ENCODE results near the gene OGDH.
"Not testable (repeated sequence)": the region's sequence is repeated elsewhere in the genome, so short reads cannot be mapped to it uniquely, and the experiment has no call there.

Gene OGDH

DNA sequence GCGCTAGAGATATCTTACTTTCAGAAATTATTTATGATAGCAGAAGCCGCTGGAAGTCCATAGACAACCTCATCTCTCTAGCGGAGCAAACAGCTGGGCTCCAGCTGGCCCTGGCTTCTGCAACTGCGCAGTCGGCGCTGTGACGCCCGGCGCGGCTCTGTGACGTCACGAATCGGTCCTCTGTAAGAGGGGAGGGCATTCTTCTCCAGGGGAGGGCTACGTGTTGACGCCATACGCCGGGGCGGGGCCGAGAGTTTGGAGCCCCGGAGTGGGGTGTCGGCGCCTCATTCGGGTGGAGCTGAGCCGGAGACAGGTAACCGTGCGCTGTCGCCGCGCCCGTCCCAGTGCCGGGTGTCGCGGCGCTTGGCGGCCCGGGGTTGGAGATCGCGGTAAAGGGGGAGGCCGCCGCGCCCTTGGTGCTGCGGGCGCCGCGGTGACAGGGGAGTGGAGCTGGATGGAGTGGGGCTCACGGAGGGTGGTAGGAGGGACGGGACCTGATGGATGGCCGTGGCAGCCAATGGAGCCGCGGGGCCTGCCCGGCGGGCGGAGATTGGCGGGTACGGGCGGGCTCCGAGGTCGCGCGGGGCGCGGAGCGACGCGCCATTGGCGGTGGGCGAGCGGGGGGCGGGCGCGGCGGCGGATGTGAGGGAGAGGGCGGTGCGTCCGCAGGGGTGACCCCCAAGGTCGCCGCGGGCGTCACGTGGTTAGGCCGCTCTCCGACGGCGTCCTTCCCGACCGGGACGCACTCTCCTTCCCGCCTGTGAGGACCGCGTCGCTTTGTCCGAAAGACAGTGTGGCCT, at the start of gene OGDH:
TSS of gene OGDH (plus strand) at position 287 of the 800 bp plus-strand sequence. CDS start 17,717 bp downstream, outside the sequence.
- peak; percentile 99 for DNase-seq

DNA sequence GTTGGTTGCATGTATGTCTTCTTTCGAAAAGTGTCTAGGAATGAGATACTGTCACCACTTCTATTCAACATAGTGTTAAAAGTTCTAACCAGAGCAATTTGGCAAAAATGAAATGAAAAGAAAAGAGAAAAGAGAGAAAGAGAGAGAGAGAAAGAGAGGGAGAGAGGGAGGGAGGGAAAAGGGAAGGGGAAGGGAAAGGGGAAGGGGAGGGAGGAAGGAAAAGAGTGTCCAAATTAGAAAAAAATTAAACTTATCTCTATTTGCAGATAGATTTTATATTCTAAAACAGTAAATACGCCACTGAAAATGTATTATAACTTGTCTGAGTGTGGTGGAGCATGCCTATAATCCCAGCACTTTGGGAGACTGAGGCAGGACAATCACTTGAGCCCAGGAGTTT, 48.9 kb upstream of the OGDH start:
- no peak for DNase-seq

DNA sequence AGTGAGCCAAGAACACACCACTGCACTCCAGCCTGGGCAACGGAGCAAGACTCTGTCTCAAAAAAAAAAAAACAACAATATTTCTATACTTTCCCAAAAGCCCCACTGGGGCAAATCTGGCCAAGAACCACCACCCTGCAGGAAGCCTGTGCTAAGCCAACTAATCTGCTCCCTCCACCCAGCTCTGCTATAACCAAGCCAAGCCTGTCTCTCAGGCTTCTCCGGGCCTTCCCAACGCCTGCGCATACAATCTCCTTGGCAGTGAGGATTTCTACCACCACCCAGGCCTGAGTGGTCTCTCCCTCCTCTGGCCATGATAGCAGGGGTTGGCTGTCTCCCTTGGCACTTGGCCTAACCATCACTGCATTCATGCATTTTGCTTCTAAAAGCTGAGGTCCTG, 46.9 kb upstream of the OGDH start:
- no peak for DNase-seq

DNA sequence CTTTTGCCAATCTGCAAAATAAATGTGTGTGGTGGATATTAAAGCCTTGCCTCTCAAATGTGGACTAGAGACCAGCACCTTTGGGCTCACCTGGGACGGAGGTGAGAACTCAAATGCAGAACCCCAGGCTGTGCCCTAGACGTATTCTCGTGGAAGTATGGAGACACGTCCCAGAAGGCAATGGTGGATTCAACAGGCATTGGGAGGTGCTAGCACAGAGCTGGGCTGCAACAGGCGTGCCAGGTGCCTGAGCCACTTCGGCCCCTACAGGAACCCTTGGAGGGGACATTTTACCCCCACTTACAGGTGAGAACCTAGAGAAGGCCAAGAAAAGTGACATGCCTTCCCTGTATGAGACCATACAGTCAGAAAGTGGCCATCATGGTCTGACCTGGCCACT, 44.9 kb upstream of the OGDH start:
- DNase-seq: no peak

DNA sequence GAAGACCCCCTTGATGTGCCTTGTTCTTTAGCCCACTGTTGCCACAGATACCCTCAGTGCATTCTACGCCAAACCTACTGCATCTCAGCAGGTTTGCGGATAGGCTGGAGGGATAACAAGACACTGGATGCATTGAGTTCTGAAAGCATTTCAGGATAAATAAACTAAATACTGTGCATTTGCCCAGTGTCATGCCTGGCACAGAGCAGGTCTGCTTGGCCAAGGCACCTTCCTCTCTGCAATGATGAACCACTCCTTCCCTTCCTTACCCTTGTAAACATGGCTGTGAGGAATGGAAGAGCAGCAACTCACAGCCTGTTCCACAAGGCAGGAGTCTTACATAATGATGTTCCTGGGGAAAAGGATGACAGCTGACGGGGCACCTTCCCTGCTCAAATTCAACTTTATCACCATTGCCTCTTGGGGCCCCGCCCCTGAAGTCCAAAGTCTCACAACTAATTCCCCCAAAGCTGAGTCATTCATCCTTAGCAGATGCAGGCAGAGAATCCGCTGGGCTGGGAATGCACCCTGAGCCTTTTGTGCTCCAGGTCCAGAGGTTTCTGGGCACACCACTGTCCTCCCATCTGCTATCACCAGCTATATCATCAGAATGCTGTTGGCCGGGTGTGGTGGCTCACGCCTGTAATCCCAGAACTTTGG, 44.3 kb upstream of the OGDH start:
- no peak for DNase-seq

DNA sequence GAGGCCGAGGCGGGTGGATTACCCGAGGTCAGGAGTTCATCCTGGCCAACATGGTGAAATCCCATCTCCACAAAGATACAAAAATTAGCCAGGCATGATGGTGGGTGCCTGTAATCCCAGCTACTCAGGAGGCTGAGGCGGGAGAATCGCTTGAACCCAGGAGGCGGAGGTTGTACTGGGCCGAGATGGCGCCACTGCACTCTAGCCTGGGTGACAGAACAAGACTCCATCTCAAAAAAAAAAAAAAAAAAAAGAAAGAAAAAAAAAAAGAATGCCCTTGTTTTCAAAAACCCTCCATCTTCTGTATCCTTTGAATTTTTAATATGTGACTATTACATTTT, 43.8 kb upstream of the OGDH start:
- not testable (repeated sequence) for DNase-seq

DNA sequence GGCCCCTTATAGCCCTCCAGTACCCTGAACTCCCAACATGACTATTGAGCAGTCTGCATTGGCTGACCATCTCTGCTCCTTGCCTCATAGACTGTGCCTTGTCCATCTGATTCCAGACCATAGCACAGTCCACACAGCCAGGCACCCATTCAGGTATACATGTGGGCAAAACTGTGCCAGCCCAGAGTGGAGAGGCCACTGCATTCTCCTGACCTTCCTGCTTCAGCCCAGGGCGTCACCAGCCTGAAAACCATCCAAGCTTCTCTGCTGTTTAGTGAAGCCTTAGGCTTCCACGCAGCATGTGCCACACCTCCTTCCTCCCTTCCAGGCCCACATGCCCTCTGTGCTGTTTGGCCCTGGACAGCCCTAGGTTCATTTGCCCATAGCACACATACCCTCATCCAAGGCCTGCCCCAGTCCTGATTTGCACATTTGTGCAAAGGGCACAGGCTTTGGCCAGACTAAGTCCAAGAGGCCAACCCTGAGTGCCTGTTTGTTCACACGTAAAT, 43.2 kb upstream of the OGDH start:
- no peak for DNase-seq

DNA sequence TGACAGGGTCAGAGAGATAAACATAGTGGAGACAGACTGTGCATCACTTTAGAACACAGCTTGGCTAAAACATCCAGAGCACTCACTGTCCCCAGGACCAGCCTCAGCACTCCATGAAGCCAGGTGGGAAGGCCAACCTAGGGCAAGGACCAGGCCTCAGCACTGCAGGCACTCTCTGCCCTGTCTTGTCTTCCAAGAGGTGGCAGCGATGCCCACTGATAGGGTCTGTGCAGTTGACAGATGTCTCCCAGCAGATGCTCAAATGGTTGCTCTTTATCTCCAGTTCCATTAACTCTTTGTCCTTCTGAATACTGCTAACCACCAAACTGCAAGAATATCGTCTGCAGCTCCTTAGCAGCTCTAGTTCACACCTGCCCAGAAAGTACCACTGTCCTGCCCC, 41.8 kb upstream of the OGDH start:
- no peak for DNase-seq

DNA sequence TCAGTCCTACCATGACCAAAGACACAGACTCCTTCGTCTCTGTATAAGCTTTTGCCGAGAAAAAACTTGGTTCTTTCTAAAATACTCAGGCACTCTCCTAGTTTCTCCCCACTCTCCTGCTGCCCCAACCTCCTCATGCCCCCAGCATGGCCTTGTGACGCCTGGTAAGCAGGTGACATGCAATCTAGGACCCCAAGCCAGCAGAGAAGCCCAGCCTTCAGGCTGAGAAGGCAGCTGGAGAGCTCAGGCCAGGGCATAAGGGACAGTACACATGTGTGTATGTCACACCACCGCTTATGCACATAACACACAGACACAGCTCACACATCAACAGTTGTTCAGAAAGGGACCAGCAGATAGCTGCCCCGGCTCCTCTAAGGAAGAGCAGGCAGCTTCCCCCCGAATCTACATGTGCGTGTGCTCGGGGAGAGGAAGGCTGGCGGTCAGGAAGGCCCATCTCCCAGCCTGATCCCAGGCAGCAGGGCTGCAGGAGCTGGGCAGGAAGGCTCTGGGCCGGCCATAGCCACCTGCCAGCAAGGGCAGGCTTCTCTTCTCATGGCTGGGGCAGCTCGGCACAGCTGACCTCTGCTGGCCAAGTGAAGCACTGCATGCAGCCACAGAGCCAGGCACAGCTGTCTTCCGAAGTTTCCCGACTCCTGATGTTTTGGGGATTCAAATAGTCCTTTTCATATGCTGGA, 41.2 kb upstream of the OGDH start:
- DNase-seq: no peak

DNA sequence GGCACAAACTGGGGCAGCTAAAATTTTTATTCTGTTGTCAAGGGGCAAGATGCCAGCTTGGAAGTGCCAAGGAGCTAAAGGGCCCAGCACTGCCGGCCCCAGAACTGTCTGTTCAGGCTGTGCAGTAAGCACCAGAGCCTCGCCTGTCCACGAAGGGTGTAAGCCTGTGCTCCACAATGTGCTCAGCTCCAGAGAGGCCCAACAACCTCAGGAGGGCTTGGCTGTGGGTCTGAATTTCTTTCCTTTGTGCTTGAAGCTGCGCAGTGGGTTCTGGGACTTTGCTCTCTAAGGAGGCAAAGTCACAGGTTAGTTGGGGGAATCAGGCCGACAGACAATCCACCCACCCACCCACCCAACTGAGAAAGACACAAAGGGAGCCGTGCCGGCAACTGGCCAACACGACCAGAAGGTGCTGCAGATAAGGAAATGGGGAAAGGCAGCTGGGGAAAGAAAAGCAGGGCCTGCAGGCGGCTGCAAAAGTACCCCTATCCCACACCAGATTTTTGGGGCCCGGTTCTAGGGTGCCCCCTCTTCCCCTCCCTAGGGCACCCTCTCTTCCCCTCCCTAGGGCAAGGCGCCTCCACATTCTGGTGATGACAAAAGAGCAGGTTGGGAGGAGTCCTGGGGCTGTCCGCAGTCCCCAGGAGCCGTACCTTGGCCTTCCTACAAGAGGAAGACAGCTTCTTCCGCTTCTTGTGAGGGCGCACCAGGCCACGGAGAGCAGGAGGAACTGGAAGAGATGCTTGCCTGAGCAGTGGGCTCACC, 40.5 kb upstream of the OGDH start:
- DNase-seq: no peak

DNA sequence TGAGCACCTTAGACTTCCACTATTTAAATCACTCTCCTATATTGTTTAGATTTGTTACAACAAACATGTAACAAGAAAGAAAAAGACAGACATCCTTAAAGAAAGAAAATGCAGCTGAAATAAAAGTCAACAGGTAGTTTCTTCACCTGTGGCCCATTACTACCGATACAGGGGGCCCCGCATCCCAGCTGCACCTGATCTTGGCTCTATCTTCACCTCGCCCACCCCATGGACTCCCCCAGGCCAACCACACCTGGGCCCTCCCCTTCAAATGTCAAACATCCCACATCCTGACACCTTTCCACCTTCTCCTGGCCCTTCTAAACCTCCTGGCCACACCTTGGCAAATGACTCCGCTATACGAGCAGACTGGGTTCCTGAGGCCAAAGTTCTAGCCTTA, 39.7 kb upstream of the OGDH start:
- DNase-seq: no peak

DNA sequence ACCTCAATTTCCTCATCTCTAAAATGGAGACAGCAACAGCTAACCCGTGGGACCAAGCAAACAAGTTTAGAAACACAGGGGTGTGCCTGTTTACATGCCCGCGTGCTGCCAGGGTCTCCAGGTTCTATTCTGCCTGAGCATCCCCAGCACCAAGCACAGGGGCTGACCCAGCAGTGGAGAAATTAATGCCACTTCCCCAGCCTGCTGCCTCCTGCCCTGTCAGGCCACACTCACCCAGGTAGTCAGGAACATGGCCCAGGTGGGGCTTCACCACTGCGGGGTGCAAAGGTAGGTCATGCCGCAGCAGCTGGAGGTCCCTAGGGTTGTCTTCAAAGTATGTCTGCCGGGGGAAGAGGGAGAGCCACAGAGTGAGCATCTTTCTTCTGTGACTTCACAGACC, 38.5 kb upstream of the OGDH start:
- no peak for DNase-seq

DNA sequence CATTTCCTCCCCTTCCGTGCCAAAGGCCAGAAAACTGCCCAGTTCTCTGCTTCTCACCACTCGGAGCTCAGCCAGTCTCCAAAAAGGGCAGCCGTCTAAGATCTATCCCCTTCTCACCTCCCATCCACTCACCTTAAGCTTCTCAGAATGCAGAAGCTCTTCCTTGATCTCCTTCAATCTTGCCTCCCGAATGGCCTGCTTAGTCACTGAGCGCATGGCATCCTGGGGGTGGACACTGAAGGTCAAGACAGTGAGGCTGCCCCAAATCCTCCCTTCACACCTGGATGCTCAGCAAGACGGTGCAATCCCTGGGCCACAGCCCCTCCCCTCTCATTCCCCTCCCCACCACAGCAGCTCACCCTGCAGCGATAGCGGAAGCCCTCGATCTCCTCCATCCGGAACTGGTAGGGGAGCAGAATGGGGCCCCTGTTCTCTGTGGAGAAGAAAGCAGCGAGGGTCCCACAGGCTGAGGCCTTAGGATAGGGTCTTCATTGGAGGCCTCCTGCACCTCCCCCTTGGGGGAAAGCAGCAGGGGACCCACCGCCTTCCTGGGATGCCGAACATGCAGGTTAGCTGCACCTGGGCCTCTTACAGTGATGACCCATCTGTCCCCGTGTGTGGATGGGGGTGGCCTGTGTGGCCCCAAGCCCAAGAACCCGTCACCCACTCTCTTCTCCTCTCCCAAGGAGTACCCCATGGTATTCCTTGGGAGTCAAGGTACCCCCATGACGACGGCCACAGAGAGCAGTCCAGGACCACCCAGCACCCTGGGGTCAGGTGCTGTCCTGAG, 37.5 kb upstream of the OGDH start:
- DNase-seq: no peak

DNA sequence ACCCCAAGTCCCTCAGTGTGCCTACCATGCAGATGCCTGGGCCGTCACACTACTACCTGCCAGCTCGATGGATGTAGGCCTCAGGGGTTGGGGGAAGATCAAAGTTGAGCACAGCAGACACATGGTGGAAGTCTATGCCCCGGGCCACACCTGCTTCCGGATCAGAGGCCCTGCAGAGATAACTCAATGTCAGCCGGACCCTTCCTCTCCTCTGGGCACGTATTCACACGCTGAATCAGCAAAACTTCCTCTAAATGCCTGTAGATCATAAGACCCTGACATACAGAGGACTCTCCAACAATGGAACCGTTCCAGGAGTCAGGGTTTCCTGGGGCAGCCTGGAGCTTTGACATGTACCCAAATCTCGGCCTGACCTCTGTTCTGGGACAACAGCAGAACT, 36.5 kb upstream of the OGDH start:
- no peak for DNase-seq

DNA sequence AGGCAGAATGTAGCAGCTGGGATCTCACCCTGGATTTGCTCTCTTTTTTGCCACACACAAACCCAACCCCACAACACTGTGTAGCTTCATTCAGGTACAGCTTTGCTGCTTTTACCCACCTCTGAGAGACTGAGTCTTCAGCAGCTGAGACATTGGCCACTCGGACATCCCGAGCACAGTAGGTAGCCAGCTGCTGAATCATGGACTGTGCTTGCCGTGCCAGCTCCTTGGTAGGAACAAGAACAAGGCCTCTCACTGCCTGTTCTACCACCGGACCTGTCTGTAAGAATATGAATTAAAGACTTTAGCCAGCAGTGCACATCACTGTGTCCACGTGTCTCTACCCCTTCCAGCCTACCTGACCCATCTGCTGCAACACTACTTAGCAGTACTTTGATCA, 33.7 kb upstream of the OGDH start:
- DNase-seq: no peak

DNA sequence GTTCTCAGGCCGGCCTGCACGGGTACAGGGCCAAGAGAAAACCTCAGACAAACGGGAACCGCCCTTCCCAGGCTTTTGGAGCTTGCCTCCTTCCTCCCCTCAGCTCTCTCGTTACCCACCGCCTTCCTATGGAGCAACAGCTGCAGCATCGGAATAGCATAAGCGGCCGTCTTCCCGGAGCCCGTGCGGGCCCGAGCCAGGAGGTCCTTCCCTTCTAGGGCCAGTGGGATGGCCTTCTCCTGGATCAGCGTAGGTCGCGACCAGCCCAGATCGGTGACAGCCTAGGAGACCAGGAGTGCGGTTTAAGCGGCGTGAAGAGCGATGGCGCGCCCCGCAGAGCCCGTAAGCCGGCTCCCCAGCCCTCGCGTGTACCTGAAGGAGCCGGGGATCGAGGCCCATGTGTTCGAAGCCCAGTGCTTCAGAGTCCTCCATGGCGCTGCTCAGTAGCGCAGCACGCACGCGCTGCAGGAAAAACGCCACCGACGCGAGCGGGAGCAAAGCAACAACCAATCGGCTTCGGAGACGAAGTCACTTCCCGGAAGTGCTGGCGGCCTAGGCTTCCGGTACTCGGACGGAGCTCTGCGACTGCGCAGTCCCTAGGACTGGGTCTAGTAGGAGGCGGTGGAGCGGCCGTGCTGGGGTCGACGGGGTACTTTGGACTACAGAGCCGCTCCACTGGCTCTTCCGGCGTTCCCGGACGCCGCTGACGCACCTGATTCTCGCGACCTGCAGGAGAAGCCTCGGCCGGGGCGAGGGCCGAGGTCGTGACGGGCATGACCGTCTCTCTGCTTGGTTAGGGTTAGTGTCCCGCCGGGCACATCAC, 32.8 kb upstream of the OGDH start, which contains the start of gene DDX56:
TSS of gene DDX56 (minus strand) at position 445 of the 823 bp plus-strand sequence. CDS start at position 432, 13 bp downstream.
- peak; percentile 95 for DNase-seq

DNA sequence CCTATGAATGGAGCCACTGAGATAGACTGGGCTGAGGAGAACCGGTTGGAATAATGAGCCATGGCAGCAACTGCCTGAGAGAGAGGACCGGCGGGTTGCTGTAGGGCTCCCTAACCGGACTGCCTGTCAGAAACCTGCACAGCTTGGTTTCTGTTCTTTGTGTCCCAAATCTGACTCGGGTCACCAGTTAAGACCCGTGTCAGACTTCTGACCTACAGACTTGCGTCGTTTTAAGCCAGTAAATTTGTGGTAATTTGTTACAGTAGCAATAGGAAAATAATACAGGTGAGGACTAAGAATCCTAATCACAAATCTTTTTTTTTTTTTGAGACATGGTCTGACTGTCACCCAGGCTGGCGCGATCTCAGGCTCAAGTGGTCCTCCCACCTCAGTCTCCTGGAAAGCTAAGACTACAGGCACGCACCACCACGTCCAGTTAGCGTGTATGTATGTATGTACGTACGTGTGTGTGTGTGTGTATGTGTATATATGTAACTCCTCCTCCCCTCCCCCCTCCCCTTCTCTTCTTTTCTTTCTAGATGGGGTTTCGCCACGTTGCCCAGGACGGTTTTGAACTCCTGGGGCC, 32.0 kb upstream of the OGDH start:
- no peak for DNase-seq

DNA sequence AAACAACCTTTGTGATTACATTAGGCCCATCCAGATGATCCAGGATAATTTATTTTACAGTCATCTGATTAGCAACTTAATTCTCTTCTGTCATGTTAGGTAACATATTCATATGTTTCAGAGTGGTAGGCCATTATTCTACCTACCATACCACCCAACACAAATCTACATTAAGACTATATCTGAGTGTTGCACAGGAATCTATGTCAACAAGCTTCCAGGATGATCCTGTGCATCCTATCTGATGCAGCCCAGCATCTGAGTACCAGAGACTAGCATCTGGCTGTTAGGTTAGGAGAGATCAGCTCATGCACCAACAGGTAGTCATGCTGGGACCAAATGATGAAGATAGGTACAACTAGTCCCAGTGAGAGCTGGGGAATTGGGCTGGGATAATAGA, 31.4 kb upstream of the OGDH start:
- no peak for DNase-seq

DNA sequence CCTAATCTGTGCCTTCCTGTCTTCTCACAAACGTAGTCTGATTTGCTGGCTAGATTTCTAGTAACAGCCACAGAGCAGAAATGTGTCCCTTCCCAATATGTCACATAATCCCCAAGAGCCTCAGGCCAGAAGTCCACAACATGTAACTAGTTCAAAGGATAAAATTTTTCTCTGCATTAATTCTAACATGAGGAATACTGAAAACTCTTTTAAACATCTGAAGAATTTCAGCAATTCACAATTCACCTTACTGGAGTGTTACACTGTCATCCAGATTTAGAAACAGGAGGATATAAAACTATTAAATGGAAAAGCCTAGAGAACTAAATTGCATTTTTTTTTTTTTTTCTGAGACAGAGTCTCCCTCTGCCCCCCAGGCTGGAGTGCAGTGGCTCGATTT, 30.2 kb upstream of the OGDH start:
- no peak for DNase-seq

DNA sequence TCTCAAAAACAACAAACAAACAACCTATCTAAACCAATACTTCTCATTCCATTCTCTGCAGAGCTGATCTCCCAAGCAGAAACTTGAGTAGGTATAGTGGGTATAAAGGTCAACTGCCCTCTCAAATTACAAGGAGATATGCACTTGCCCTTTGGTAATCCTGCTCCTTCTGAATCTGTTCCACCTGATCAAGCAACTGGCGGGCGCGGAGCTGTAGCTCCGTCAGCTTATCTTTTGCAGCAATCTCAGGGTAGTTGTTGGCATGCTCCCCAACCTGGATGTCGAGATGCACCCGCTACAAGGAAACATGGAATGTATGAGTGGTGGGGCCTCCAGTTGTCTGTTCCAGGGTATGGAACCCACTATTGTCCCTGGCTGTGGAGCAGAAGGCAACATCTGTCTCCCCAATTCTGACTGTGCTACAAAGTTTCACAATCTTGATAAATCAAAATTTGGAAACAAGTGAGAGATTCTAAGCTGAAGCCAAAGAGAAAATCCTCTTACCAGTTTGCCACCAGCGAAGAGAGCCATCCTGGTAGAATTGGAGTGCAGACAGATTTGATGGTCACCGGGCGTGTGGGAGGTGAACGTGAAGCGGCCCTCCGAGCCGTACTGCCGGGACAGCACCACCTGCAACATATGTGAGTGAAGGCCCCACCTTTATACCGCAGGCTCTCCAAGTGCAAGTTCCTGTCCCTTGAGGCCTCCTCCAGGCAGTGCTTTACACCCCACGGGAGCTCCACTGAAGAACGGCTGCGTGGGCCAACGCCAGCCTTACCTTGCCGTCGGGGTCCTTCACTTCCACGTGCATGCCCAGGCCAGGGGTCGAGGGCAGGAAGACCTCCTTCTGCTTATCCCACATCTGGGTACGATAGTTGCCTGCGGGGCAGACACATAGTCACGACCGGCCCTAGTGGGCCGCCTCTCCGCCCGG, 25.2 kb upstream of the OGDH start:
- DNase-seq: no peak

Data from left hindlimb (tissue), 1 donor.